OCI-LY1 (cell line): ENCODE results near the gene RHOG.

Experiments
- H2AFZ ChIP-seq: fragments of 200-600 bp; sonication (generic), shearing (Covaris generic); 2 replicates; pipeline ENCODE4 v1.6.0; 2014; ENCODE audit warnings: antibody characterized with exemption, mild to moderate bottlenecking, low read length
- H3F3A ChIP-seq: fragments of 200-600 bp; sonication (generic), shearing (Covaris generic); 2 replicates; pipeline ENCODE4 v1.6.0; 2014; ENCODE audit warnings: mild to moderate bottlenecking, antibody characterized with exemption, low read length, moderate library complexity; ENCODE audit not compliant: insufficient read depth
- H3K27ac ChIP-seq: fragments of 200-600 bp; sonication (generic); 2 replicates; pipeline ENCODE4 v1.5.1; 2014; ENCODE audit warnings: low read length, mixed run types, mild to moderate bottlenecking, low read depth; ENCODE audit not compliant: poor library complexity, severe bottlenecking
- H3K27me3 ChIP-seq: fragments of 200-600 bp; sonication (generic); 2 replicates; pipeline ENCODE4 v1.6.0; 2014; ENCODE audit warnings: antibody characterized with exemption, mild to moderate bottlenecking, low read length, moderate library complexity; ENCODE audit not compliant: insufficient read depth
- H3K36me3 ChIP-seq: fragments of 200-600 bp; sonication (generic); 2 replicates; pipeline ENCODE4 v1.6.1; 2014; ENCODE audit warnings: mild to moderate bottlenecking, antibody characterized with exemption, low read length, moderate library complexity, mixed read lengths; ENCODE audit not compliant: insufficient read depth
- H3K4me1 ChIP-seq: fragments of 200-600 bp; sonication (generic); 2 replicates; pipeline ENCODE4 v1.5.1; 2014; ENCODE audit warnings: mild to moderate bottlenecking, low read length, moderate library complexity; ENCODE audit not compliant: insufficient read depth, severe bottlenecking
- H3K4me2 ChIP-seq: fragments of 200-600 bp; sonication (generic), shearing (Covaris generic); 2 replicates; pipeline ENCODE4 v1.6.1; 2014; ENCODE audit warnings: low read length
- H3K4me3 ChIP-seq: fragments of 200-600 bp; sonication (generic); 2 replicates; pipeline ENCODE4 v1.5.1; 2014; ENCODE audit warnings: low read length, low read depth, mild to moderate bottlenecking, mixed read lengths; ENCODE audit not compliant: poor library complexity, severe bottlenecking
- H3K79me2 ChIP-seq: fragments of 200-600 bp; shearing (Covaris generic); 2 replicates; pipeline ENCODE4 v1.6.1; 2016; ENCODE audit warnings: mixed run types, low read length, mixed read lengths; ENCODE audit not compliant: insufficient read depth
- H3K9ac ChIP-seq: fragments of 200-600 bp; sonication (generic), shearing (Covaris generic); 2 replicates; pipeline ENCODE4 v1.6.1; 2014; ENCODE audit warnings: mild to moderate bottlenecking, low read length, mixed read lengths
- H3K9me2 ChIP-seq: fragments of 200-600 bp; sonication (generic), shearing (Covaris generic); 2 replicates; pipeline ENCODE4 v1.6.1; 2014; ENCODE audit warnings: low read depth, mild to moderate bottlenecking, low read length, mixed read lengths
- H3K9me3 ChIP-seq: fragments of 200-600 bp; shearing (Covaris generic); 2 replicates; pipeline ENCODE4 v1.6.1; 2014; ENCODE audit warnings: low read length, mixed read lengths
- H4K20me1 ChIP-seq: fragments of 200-600 bp; sonication (generic), shearing (Covaris generic); 2 replicates; pipeline ENCODE4 v1.6.0; 2016; ENCODE audit warnings: mild to moderate bottlenecking, low read length; ENCODE audit not compliant: insufficient read depth
- EZH2 ChIP-seq: fragments of 200-600 bp; sonication (generic), shearing (Covaris generic); IDR thresholded peaks from 2 replicates; pipeline ENCODE4 v1.8.0; 2017; ENCODE audit warnings: borderline replicate concordance, mixed run types, mild to moderate bottlenecking, antibody characterized with exemption, low read length, moderate library complexity, mixed read lengths
- TF ChIP-seq, protein P1 (sequence below): fragments of 200-600 bp; sonication (generic), shearing (Covaris generic); IDR thresholded peaks from 2 replicates; pipeline ENCODE4 v1.5.1; 2017; ENCODE audit warnings: mild to moderate bottlenecking, antibody characterized with exemption, low read length, moderate library complexity, mixed read lengths

RHOG gene

DNA sequence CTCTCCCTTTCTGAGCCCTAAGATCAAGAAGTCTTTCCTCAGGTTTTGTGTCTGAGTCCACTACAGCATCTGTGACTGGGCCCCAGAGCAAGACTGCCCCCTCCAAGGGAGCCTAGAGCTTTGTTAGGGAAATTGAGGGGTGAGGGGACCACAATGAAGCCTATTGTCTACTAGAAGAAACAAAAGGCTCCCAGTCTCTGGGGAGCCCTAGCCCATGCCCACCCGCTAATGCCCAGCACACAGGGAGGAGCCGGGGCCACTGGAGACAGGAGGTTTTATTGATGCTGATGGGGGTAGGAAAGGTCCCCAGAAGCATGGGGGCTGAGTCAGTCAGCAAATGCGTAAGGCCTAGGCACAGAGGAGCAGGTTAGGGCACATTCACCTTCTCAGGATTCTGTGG, 14.0 kb downstream of the RHOG start:
- no peaks in the 10 kb centered on the region for H4K20me1 ChIP-seq
- no peak overlapping the region for H3K9ac ChIP-seq
- H2AFZ ChIP-seq, result no peak overlapping the region
- no peaks in the 10 kb centered on the region for H3K9me2 ChIP-seq
- H3K36me3 ChIP-seq, result peaks cover 50% of the 10 kb centered on the region
- no peak overlapping the region for H3K4me2 ChIP-seq
- TF ChIP-seq EZH2, result no peak
- TF ChIP-seq, protein P1, sequence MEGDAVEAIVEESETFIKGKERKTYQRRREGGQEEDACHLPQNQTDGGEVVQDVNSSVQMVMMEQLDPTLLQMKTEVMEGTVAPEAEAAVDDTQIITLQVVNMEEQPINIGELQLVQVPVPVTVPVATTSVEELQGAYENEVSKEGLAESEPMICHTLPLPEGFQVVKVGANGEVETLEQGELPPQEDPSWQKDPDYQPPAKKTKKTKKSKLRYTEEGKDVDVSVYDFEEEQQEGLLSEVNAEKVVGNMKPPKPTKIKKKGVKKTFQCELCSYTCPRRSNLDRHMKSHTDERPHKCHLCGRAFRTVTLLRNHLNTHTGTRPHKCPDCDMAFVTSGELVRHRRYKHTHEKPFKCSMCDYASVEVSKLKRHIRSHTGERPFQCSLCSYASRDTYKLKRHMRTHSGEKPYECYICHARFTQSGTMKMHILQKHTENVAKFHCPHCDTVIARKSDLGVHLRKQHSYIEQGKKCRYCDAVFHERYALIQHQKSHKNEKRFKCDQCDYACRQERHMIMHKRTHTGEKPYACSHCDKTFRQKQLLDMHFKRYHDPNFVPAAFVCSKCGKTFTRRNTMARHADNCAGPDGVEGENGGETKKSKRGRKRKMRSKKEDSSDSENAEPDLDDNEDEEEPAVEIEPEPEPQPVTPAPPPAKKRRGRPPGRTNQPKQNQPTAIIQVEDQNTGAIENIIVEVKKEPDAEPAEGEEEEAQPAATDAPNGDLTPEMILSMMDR, result no peak
- H3F3A ChIP-seq, result no peaks in the 10 kb centered on the region
- no peaks in the 10 kb centered on the region for H3K4me1 ChIP-seq
- H3K79me2 ChIP-seq, result 0 out of 2 replicates have a peak, but pooled peaks cover 4% of the 10 kb centered on the region
- no peaks in the 10 kb centered on the region for H3K9me3 ChIP-seq
- no peak overlapping the region for H3K27ac ChIP-seq
- no peaks in the 10 kb centered on the region for H3K27me3 ChIP-seq
- H3K4me3 ChIP-seq, result no peak overlapping the region

DNA sequence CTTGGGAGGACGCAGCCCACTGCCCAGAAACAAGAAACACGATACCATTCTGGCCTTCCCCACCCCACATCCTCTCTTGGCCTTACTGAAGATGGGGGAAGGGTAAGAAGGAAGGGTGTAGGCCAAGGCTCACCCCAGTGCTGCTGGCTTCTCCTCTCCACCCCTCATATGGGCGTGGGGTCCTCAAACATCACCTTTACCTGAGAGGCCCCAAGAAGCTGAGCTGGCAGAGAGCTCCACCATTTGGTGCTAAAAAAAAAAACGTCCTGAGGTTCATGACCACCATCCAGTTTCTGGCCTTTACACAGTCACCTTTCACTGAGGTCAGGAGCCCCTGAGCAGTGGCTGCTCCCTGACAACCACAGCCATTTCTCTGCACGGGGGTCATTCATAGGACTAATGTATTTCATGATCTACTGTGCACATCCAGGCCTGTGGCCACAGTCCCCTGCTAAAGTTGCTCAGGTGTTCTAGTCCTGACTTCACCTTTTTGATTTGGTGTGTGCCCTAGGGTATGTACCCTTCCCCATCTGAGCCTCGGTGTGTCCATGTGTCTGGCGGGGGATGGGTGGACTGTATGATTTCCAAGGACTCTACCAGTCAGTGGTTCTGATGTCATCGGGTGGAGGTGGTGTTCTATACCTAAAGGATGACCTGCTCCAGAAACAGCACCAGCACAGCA, 15.1 kb downstream of the RHOG start:
- Histone ChIP-seq H3K27me3 (no peaks in the 10 kb centered on the region), H3K4me1 (no peaks in the 10 kb centered on the region), H3K9me2 (no peaks in the 10 kb centered on the region), H3K9ac (no peak overlapping the region), H3K27ac (no peak overlapping the region), H4K20me1 (no peaks in the 10 kb centered on the region), H3K4me3 (no peak overlapping the region), H3K9me3 (no peaks in the 10 kb centered on the region), H2AFZ (no peak overlapping the region), H3K79me2 (no peaks in the 10 kb centered on the region), H3F3A (no peaks in the 10 kb centered on the region), H3K4me2 (no peak overlapping the region), H3K36me3 (peaks cover 43% of the 10 kb centered on the region)
- no peak for TF ChIP-seq EZH2
- TF ChIP-seq, protein P1, result no peak

- Histone ChIP-seq H3K27ac (no peak overlapping the region), H3F3A (no peaks in the 10 kb centered on the region), H3K4me2 (no peak overlapping the region), H3K9me3 (no peaks in the 10 kb centered on the region), H3K9me2 (no peaks in the 10 kb centered on the region), H3K36me3 (peaks cover 37% of the 10 kb centered on the region), H3K4me3 (no peak overlapping the region), H3K9ac (no peak overlapping the region), H4K20me1 (no peaks in the 10 kb centered on the region), H2AFZ (no peak overlapping the region), H3K27me3 (no peaks in the 10 kb centered on the region), H3K4me1 (no peaks in the 10 kb centered on the region), H3K79me2 (no peaks in the 10 kb centered on the region)
- TF ChIP-seq EZH2, result no peak
- TF ChIP-seq, protein P1, result peak; percentile 89
Measured at GRCh38 chr11:3824714-3825472, 15.9 kb downstream of the RHOG start.
